HUDEP-2 (cell line): ENCODE results near the gene SLC6A5.

Source experiments
- DNase-seq, 76 experiments: peaks; one replicate each; lab custom pipeline; 2025; ENCODE audit not compliant: unreplicated experiment in 76 of 76; lab: John Stamatoyannopoulos, UW

The SLC6A5 gene

DNA sequence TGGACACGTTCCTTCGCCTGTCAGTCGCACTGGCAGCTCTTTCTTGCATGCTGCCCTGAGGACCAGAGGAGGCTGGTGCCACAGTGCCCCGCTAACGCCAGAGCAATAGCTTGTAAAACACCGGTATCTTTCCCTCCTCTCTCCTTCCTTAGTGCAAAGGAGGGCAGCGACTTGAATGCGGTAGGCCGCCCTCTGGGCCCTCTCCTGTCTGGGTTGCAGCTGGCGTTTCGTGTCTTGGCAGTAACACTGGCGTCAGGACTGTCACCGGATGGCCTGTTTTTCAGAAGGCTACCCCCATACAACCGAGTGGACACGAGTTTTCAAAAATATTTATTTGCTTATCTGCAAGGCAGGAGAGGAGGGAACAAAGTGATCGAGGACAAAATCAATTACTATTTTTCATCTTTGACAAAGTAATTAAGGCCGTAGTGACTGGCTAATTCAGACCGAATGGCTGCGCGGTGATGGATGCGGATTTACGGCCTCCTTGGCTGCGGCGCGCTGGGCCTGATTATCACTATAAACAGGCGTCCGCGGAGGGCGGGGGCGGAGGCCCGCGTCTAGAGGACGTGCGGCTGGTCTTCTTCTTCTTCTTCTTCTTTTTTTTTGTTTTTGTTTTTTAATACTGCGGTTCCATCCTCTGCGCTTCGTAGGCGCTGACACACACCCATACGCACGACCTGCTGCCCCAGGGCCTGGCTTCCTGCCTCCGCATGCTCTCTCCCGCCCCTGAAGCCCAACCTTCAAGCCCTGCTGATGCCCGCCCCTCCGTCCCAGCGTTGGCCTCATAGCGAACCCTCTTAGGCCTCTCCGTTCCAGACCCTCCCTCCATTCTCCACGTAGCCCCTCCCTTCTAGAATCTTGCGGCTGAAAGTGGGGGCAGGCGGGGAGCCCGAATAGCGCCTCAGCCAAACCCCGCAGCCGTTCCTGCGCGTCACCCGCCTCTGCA, 2.9 kb upstream of the SLC6A5 start:
- DNase-seq, result peak in 42 of 76 experiments; percentile 3 to 54 (median 29)

GRCh38 chr11:20597154-20597679, 2.2 kb upstream of the SLC6A5 start:
- no peak for DNase-seq

DNA sequence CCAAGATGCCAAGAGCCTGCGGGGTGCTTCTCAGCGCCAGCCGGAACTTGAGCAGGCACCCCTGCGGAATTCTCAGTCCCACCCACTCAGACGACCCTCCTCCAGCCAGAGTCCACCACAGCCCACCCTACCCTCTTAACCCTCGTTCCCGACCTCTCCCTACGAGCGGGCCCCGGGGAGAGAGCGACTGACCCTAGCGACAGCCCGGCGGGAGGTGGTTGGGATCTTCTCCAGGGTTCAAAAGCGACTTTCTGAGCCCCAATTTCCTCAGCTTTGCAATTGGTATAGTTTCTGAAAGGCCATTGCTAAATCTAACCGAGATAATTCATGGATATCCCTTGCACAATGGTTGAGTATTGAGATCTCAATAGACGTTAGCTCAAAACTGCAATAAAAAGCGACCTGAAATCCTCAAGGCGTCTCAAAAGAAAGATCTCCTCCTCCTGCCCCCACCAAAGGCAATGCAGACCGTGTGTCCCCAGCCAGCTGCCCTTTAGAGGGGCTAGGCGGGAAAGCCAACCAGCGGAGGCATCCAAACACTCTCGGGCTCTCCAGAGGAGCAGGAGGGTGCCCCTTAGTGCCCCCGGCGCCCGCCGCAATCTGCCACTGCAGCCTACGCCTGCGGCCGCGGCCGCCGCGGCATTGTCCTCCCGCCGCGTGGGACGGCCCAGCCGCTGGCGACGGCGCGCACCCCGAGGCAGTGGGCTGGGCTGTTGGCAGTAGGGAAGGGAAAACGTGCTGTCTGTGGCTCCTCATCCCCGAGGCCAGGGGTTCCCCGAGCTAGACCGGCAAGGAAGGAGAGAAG, 1.5 kb upstream of the SLC6A5 start:
- no peak for DNase-seq

GRCh38 chr11:20598492-20598891, 916 bp upstream of the SLC6A5 start:
- DNase-seq, result no peak

DNA sequence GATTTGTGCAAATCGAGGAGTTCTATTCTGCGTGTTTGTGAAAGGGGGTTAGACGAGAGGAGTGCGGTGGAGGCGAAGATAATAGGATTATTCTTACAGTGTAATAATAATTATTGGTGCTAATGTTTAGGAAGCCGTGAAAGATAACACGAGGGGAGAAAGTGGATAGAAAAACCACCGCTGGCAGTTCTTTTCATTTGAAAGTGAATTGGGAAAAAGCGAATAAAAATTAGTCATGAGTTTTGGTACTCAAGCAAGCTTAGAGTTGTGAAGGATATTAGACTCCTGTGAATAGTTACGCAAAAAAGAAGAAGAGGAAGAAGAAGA, 575 bp downstream of the SLC6A5 start:
- DNase-seq, result no peak

DNA sequence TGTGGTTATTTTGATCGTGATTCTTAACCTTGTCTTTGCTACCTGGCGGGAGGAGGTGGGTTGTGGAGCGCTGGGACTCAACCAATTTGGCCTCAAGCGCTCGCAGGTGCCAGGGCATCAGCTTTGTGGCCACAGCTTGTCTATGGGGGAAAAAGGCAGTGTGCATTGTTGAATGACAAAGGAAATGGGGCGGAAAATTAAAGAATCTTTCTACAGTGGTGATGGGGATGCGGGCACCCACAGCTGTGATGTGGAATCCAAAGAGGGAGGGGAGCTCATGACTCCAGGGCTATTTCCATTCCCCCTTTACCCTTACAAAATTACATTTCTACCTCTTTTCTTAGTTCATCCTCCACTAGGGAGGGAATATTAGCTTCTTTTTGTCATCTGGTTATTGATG, 1.1 kb downstream of the SLC6A5 start:
- DNase-seq, result no peak

DNA sequence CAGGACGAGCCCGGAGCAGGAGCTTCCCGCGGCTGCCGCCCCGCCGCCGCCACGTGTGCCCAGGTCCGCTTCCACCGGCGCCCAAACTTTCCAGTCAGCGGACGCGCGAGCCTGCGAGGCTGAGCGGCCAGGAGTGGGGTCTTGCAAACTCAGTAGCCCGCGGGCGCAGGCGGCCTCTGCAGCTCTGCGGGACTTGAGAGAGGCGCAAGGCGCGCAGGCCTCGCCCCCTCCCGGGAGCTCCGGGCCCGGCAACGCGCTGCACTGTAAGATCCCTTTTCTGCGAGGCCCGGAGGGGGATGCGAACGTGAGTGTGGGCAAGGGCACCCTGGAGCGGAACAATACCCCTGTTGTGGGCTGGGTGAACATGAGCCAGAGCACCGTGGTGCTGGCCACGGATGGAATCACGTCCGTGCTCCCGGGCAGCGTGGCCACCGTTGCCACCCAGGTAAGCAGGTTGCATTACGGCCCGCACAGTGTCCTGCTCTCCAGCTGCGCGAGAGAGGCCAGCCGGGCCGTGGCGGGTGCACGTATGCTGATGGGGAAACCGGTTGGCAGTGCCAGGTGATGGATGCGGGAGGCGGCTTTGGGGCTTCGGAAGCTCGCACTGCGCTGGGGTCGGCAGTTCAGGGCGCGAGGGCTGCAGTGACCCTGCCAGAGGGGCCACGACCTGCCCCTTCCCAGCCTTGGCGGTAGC, 2.0 kb downstream of the SLC6A5 start:
- DNase-seq, result no peak

- no peak for DNase-seq
These were observed 4.9 kb downstream of the SLC6A5 start for GRCh38 chr11:20604295-20604803.

DNA sequence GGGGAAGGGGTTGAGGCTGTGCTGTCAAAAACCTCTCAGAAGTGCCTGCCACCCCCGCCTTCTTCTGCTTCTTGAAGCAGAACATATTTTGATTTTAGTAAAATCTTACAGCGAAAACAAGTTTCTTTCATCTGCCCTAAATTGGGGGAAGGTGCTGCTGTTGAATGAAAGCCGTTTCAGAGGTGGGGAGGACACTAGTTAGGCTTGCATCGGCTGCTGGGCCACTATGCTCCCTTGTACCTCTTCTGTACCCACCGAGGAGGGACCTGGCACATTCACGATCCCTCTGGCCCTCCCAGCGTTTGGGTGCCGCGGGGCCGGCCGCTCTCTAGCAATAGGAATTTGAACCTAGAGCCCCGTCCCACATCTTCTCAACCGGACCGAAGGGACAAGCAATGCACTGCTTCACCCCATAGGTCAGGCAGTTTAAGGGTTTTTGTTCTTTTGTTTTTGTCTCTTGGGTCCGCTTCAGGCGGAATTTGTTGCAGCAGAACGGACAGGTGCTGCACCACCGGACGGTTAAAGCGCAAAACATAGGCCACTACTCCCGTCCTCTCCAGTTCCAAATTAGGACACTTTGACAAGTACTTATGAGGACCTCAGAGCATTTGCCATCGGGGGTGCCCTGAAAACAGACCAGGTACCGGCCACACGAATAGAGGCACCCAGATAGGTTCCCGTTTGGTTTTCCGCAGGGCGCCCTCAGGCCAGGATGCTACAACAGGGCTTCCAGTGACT, 5.6 kb downstream of the SLC6A5 start:
- DNase-seq, result no peak

DNA sequence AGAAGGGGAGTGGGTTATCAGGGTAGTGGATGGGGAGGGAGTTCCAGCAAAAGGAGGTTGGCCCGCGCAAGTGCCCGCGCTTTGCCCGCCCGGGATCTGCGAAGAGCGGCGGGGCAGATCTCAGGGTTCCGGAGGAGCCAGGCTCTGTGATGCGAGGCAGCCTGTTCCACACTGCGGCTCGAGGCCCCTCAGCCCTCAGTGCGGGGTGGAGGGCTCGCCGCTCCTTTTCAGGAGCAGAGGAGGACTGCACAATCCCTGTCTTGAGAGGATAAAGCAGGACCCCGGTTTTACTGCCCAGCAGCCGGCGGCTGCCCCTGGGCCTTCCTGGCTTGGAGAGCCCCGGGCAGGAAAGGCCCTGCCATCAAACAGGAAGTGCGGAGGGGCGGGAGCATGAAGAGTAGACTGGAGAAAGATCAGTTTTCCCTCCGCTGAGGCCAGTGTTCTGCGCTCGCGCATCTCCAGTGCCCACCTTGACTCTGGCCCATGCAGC, 6.2 kb downstream of the SLC6A5 start:
- DNase-seq, result no peak

DNA sequence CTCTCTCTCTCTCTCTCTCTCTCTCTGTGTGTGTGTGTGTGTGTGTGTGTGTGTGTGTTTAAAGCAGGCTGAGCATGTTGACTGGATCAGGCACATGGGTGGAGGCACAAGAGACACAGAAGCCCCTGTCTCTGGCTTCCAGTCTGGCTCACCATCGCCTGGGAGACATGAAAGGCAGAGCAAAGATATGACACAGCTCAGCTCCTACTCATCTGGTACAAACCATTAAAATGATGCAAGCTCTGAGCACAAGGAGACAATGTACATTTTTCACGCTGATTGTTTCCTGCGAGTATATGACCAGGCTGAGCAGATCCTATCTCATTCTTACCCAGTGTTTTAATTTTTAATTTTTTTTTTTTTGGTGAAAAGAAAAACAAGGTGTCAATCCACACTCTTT, 9.5 kb downstream of the SLC6A5 start:
- DNase-seq, result no peak

GRCh38 chr11:20609727-20610707, 10.6 kb downstream of the SLC6A5 start:
- peak in 70 of 76 experiments; percentile 14 to 87 (median 64) for DNase-seq

DNA sequence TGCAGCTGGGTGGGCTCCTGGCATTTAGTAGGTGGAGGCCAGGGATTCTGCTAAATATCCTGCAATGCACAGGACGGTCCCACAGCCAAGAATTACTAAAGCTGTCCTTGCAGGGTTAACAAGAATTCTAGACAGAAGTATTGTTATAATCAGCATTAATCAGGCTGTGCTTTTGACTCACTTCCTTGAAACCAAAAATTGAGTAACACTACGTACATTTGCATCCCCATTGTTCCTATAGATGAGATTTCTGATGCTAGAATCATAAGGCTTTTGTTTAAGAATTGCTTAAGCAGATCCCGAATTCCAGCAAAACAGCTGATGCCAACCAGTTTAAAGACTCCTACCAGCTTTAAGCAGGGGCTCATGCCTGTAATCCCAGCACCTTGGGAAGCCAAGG, 11.4 kb downstream of the SLC6A5 start:
- DNase-seq, result no peak

GRCh38 chr11:20611445-20611844, 12.0 kb downstream of the SLC6A5 start:
- DNase-seq, result no peak

- no peak for DNase-seq
These were observed 12.5 kb downstream of the SLC6A5 start for GRCh38 chr11:20611892-20612291.

GRCh38 chr11:20612416-20612815, 13.0 kb downstream of the SLC6A5 start:
- no peak for DNase-seq

DNA sequence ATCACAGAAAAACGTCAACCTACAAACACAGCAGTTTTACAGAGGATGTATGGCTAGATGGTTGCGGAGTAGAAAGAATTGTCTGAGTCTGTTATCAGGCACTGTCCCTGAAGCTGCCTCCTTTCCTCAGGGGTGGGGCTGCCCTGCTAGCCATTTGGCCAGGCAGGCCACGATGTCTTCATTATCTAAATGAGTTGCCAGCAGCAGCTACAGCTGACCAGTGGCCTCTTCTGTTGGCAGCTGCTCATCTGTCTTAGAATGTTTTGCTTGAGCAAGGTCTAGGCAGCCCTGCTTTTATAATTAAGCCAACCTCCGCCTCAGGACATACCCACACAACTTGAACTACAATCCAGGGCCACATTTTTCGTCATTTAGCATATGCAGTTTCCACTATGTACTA, 17.5 kb downstream of the SLC6A5 start:
- DNase-seq, result peak in 7 of 76 experiments; percentile 9 to 34 (median 19)

DNA sequence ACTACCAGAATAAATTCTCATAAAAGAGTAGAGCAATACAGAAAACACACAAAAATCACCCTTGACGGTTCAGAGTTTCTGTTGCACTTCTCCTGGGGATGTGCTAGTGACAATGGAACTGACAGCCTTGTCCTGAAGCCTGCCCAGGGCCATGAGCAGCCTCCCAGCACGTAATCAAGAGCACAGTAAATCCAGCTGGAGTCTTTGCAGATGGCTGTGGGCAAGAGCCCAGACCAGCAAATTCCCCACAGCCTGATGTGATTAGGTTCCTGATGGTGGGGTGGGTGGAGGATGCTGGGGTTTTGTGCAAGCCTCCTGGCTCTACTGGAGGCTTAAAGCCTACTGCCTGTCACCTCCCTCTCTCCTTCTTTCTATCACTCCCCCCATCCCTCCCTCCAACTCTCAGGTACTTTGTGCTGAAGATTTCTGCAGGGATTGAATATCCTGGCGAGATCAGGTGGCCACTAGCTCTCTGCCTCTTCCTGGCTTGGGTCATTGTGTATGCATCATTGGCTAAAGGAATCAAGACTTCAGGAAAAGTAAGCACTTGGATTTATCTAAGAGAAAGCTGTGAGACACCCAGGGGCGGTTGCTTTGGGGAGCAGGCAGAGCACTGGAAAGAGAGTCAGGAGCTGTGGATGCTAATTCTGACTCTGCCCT, 18.1 kb downstream of the SLC6A5 start:
- no peak for DNase-seq
